Measurements from ENCODE around the gene CYTH4.

The CYTH4 gene

GRCh38 chr22:37353839-37354238 lies 71.5 kb downstream of the CYTH4 start:
- DNase-seq, result no peak

- no peak for DNase-seq
These were observed 72.0 kb downstream of the CYTH4 start for GRCh38 chr22:37354261-37354660.

- DNase-seq, result no peak
These were observed 72.4 kb downstream of the CYTH4 start for GRCh38 chr22:37354670-37355069.

DNA sequence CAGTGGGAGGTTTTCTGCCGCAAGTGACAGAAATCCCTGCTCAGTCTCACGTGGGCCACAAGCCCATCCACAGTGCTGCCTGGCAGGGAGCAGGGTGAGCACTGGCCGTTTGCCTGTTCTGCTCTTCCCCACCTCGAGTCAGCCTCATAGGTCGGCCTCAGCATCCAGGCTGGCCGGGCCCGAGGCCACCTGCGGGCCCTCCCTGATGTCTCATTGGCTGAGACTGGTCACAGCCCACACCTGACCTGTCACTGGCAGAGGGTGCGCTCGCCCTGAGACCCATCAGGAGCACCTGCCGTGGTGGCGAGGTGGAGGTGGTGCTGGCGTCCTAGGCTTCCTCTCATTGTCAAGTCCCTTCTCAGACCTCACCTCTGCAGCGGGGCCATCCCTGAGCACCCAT lies 72.9 kb downstream of the CYTH4 start:
- DNase-seq, result no peak

- no peak for DNase-seq
These were observed 74.6 kb downstream of the CYTH4 start for GRCh38 chr22:37356922-37357321.

DNA sequence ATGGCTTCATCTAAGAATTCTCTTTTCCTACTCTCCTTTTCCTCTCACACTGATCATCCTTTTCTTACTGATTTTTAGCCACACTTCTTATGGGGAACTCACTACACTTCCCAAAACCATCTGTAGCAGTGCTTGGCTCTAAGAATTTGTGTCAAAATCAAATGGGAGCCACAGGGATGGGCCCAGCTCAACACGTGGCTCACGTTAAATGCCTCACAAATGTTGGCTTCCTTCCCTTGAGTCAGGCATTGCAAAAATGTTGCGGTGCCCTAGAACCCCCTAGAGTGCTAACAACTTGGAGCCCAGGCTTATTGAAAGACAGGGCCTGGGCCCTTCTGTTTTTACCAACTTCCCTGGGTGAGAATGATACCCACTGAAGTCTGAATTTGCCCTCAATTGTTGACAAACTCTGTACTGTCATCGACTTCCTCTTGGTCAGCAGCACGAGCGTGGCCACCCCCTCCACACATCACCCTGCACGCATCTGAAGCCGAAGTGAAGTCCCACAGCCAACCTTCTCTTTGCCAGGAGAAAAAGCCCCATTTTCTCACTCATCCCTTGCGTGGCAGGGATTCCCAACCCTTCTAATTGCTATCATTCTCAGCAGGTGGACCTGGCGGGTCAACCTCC lies 75.3 kb downstream of the CYTH4 start:
- DNase-seq, result no peak

GRCh38 chr22:37358386-37358785 lies 76.1 kb downstream of the CYTH4 start:
- DNase-seq, result no peak

- no peak for DNase-seq
These were observed 76.6 kb downstream of the CYTH4 start for GRCh38 chr22:37358917-37359316.

DNA sequence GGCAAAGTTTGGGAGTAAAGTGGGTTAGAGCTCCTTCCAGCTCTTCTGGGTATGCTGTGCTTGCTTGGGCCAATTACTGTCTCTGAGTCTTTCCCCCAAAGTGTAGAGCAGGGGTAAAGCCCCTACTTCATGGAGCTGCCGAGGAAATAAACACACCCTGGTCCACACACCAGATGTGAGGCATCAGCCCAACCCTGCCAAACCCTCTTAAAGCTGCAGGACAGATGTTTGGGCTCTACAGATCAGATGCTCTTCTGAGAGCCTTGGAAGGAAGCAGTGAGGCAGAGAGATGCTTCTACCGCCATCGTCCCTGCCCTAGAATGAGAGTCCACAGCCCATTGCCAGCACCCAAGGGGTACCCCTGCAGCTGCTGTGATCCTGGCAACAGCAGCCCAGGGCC lies 80.3 kb downstream of the CYTH4 start:
- DNase-seq, result no peak

- DNase-seq, result no peak
These were observed 81.1 kb downstream of the CYTH4 start for GRCh38 chr22:37363261-37363992.
